Activated naive CD4-positive, alpha-beta T cell treated with Interleukin-2 at 50 U/mL for 16 hours (primary cell): Measurements from ENCODE around the gene RPS6KL1.
"Not testable (repeated sequence)": the region's sequence is repeated elsewhere in the genome, so short reads cannot be mapped to it uniquely, and the experiment has no call there.

Experiments used
- DNase-seq: peaks from one replicate; pipeline ENCODE4 v3.0.0-alpha.2; 2020

The RPS6KL1 gene

GRCh38 chr14:74934476-74935359, 11.7 kb upstream of the RPS6KL1 start:
- DNase-seq = no peak

GRCh38 chr14:74934041-74934440, 11.0 kb upstream of the RPS6KL1 start:
- no peak for DNase-seq

GRCh38 chr14:74932936-74933335, 9.9 kb upstream of the RPS6KL1 start:
- not testable (repeated sequence) for DNase-seq

GRCh38 chr14:74932401-74932901, 9.4 kb upstream of the RPS6KL1 start:
- no peak for DNase-seq

GRCh38 chr14:74931744-74932143, 8.7 kb upstream of the RPS6KL1 start:
- not testable (repeated sequence) for DNase-seq

GRCh38 chr14:74929242-74929641, 6.2 kb upstream of the RPS6KL1 start:
- DNase-seq = no peak

- DNase-seq = no peak
These were observed 4.2 kb upstream of the RPS6KL1 start for GRCh38 chr14:74927225-74927624.

GRCh38 chr14:74924061-74924460, 1.0 kb upstream of the RPS6KL1 start:
- DNase-seq = no peak

GRCh38 chr14:74921987-74922751, 891 bp downstream of the RPS6KL1 start:
- no peak for DNase-seq

GRCh38 chr14:74921053-74921620, 1.9 kb downstream of the RPS6KL1 start:
- no peak for DNase-seq

- DNase-seq = no peak
These were observed 2.8 kb downstream of the RPS6KL1 start for GRCh38 chr14:74920281-74920680.

- DNase-seq = no peak
These were observed 3.5 kb downstream of the RPS6KL1 start for GRCh38 chr14:74919421-74920165.

GRCh38 chr14:74918380-74918779, 4.7 kb downstream of the RPS6KL1 start:
- no peak for DNase-seq

GRCh38 chr14:74917646-74918081, 5.4 kb downstream of the RPS6KL1 start:
- no peak for DNase-seq

- no peak for DNase-seq
These were observed 5.9 kb downstream of the RPS6KL1 start for GRCh38 chr14:74917178-74917543.

- DNase-seq = no peak
These were observed 7.2 kb downstream of the RPS6KL1 start for GRCh38 chr14:74915826-74916225.

- no peak for DNase-seq
These were observed 7.6 kb downstream of the RPS6KL1 start for GRCh38 chr14:74915426-74915825.

GRCh38 chr14:74913986-74914573, 9.0 kb downstream of the RPS6KL1 start:
- DNase-seq = no peak

- DNase-seq = no peak
These were observed 9.6 kb downstream of the RPS6KL1 start for GRCh38 chr14:74913393-74913910.

GRCh38 chr14:74912801-74913200, 10.3 kb downstream of the RPS6KL1 start:
- no peak for DNase-seq

- DNase-seq = no peak
These were observed 10.9 kb downstream of the RPS6KL1 start for GRCh38 chr14:74912111-74912510.

GRCh38 chr14:74911704-74912103, 11.4 kb downstream of the RPS6KL1 start:
- no peak for DNase-seq
